Measurements from ENCODE around the gene SRL.

DNA sequence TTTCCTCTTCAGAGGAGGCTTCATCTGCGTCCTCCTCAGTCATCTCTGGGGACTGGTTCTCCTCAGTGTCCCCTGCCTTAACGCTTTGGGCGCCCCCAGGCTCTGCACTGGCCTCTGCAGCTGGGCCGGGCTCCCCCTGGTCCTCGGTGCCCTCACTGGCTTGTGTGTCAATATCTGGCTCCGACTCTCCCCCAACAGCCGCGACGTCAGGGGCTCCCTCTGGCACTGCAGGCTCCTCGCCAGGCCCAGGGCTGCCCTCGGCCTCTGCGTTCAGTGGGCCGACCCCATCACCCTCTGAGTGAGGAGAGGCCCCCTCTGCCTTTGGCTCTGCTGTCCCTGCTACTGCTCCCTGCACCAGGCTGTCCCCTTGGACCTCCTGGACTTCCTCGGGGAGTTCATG is 34.7 kb downstream of the SRL start:
- TF ChIP-seq ZBTB43 (CRISPR knock-in tag; IDR thresholded peaks at IDR 0.05), result no peak
- TF ChIP-seq, protein P1, sequence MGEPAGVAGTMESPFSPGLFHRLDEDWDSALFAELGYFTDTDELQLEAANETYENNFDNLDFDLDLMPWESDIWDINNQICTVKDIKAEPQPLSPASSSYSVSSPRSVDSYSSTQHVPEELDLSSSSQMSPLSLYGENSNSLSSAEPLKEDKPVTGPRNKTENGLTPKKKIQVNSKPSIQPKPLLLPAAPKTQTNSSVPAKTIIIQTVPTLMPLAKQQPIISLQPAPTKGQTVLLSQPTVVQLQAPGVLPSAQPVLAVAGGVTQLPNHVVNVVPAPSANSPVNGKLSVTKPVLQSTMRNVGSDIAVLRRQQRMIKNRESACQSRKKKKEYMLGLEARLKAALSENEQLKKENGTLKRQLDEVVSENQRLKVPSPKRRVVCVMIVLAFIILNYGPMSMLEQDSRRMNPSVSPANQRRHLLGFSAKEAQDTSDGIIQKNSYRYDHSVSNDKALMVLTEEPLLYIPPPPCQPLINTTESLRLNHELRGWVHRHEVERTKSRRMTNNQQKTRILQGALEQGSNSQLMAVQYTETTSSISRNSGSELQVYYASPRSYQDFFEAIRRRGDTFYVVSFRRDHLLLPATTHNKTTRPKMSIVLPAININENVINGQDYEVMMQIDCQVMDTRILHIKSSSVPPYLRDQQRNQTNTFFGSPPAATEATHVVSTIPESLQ (CRISPR knock-in tag; IDR thresholded peaks at IDR 0.05), result no peak
- TF ChIP-seq AFF4 (CRISPR knock-in tag; IDR thresholded peaks at IDR 0.05; ENCODE audit: borderline replicate concordance), result no peak
- TF ChIP-seq CTCF (IDR thresholded peaks at IDR 0.05), result no peak
- TF ChIP-seq MAX (CRISPR knock-in tag; IDR thresholded peaks at IDR 0.05), result no peak
- no peak for TF ChIP-seq STAT6 (CRISPR knock-in tag; conservative IDR thresholded peaks at IDR 0.05; ENCODE audit: low read depth)
- no peak for TF ChIP-seq ZNF532 (CRISPR knock-in tag; IDR thresholded peaks at IDR 0.05; ENCODE audit: borderline replicate concordance)
- no peak for TF ChIP-seq GABPB1 (CRISPR knock-in tag; IDR thresholded peaks at IDR 0.05)
- TF ChIP-seq, protein P2, sequence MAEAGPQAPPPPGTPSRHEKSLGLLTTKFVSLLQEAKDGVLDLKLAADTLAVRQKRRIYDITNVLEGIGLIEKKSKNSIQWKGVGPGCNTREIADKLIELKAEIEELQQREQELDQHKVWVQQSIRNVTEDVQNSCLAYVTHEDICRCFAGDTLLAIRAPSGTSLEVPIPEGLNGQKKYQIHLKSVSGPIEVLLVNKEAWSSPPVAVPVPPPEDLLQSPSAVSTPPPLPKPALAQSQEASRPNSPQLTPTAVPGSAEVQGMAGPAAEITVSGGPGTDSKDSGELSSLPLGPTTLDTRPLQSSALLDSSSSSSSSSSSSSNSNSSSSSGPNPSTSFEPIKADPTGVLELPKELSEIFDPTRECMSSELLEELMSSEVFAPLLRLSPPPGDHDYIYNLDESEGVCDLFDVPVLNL (CRISPR knock-in tag; IDR thresholded peaks at IDR 0.05; ENCODE audit: borderline replicate concordance, low read depth), result no peak
